Stimulated activated CD4-positive, alpha-beta T cell treated with anti-CD3 and anti-CD28 coated beads, Interleukin-4, amount 100 ng/mL, for 48 hours (primary cell): Measurements from ENCODE around the gene CLIC3.
A peak's percentile ranks its signal among the peaks of the same experiment; 100 is the strongest.

Source experiments
- DNase-seq, 2 donors: peaks; one replicate each; pipeline ENCODE4 v3.0.0-alpha.2; 2020; ENCODE audit warnings: low read depth in 2 of 2

The CLIC3 gene

GRCh38 chr9:136951541-136952320 is 44.6 kb downstream of the CLIC3 start, which contains the start of gene LCN12:
Gene LCN12, plus strand, starts transcription at chr9:136952273. Its CDS starts 55 bp downstream, at chr9:136952328.
- DNase-seq = no peak

GRCh38 chr9:136950656-136951276 is 45.6 kb downstream of the CLIC3 start:
- no peak for DNase-seq

- DNase-seq = peak; percentile 96
Measured at GRCh38 chr9:136949817-136950655, 46.3 kb downstream of the CLIC3 start.

- no peak for DNase-seq
Measured at GRCh38 chr9:136949239-136949816, 47.0 kb downstream of the CLIC3 start.

GRCh38 chr9:136947955-136948510 is 48.3 kb downstream of the CLIC3 start:
- DNase-seq = no peak

- DNase-seq = no peak
Measured at GRCh38 chr9:136947028-136947891, 49.1 kb downstream of the CLIC3 start.

GRCh38 chr9:136946228-136947027 is 49.9 kb downstream of the CLIC3 start:
- DNase-seq = no peak

- DNase-seq = no peak
Measured at GRCh38 chr9:136945333-136946227, 50.8 kb downstream of the CLIC3 start.
